Measurements from ENCODE around the gene C20orf96. TPM values are rescaled to one million over a fixed set of nuclear protein-coding genes. Genes with fewer than 3 reads are reported as not detected.
A peak's percentile ranks its signal among the peaks of the same experiment; 100 is the strongest.
"Not testable (repeated sequence)": the region's sequence is repeated elsewhere in the genome, so short reads cannot be mapped to it uniquely, and the experiment has no call there.

Gene C20orf96
- total RNA-seq (2021; ENCODE audit: unreplicated experiment) (20.5 TPM), Bru-seq, nascent RNA (percentile 66 among the genes with signal in this experiment), BruChase-seq, experiment 1, labeled RNA remaining after a 2-hour chase (percentile 72 among the genes with signal in this experiment), BruChase-seq, experiment 2, labeled RNA remaining after a 6-hour chase (percentile 76 among the genes with signal in this experiment)
- polyA plus RNA-seq (2012; ENCODE audit: insufficient read length): 22.6 TPM
- long read RNA-seq, partial matches to known transcripts: 6 of 23 reads
- long read RNA-seq, other reads (novel, unspliced or antisense): 14 of 23 reads

- no peaks in the 10 kb centered on the region for H3K9me3 ChIP-seq (ENCODE audit: control insufficient read depth, insufficient read depth, low read depth, low read length)
- DNase-seq (ENCODE audit: low read depth, low spot score) (peak; percentile 93), ATAC-seq (peak; percentile 95)
- CTCF ChIA-PET: no interaction called here
- no peaks in the 10 kb centered on the region for H3K27me3 ChIP-seq (ENCODE audit: control insufficient read depth, insufficient read depth, low read length)
- TF ChIP-seq, protein P1, sequence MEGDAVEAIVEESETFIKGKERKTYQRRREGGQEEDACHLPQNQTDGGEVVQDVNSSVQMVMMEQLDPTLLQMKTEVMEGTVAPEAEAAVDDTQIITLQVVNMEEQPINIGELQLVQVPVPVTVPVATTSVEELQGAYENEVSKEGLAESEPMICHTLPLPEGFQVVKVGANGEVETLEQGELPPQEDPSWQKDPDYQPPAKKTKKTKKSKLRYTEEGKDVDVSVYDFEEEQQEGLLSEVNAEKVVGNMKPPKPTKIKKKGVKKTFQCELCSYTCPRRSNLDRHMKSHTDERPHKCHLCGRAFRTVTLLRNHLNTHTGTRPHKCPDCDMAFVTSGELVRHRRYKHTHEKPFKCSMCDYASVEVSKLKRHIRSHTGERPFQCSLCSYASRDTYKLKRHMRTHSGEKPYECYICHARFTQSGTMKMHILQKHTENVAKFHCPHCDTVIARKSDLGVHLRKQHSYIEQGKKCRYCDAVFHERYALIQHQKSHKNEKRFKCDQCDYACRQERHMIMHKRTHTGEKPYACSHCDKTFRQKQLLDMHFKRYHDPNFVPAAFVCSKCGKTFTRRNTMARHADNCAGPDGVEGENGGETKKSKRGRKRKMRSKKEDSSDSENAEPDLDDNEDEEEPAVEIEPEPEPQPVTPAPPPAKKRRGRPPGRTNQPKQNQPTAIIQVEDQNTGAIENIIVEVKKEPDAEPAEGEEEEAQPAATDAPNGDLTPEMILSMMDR (IDR thresholded peaks at IDR 0.05): no peak
- TF ChIP-seq REST (IDR thresholded peaks at IDR 0.05; ENCODE audit: insufficient read depth in 1 of 2, low read depth in 2 of 2, low read length in 1 of 2) (no peak), TCF7L2 (IDR thresholded peaks at IDR 0.05; ENCODE audit: low read depth, low read length) (peak; percentile 47; the same call in 1 of the 2 replicates), POLR2AphosphoS5 (IDR thresholded peaks at IDR 0.05; ENCODE audit: low read depth, low read length) (peak; percentile 58; the same call in 1 of the 2 replicates), SIN3A (IDR thresholded peaks at IDR 0.05; ENCODE audit: borderline replicate concordance, insufficient read depth, low read depth, low read length) (peak; percentile 99)
- peak within 1 kb of the TSS; percentile 93 for H3K27ac ChIP-seq (ENCODE audit: low read length)
- H3K4me3 ChIP-seq (ENCODE audit: low read depth in 2 of 2, low read length in 2 of 2): peak within 1 kb of the TSS; percentile 85 to 96
- in situ Hi-C loops (cut with HindIII; ENCODE audit: low pct_unique_long_range_greater_than_20kb, low sequenced_read_pairs): no loop called here
- intact Hi-C loops (cut with micrococcal nuclease; ENCODE audit: unreplicated experiment): no loop called here
- no peaks in the 10 kb centered on the region; the same call in 1 of the 2 replicates for H3K36me3 ChIP-seq (ENCODE audit: control insufficient read depth, insufficient read depth, low read length)
- H3K4me1 ChIP-seq (ENCODE audit: control insufficient read depth, insufficient read depth, low read length): peaks cover 12% of the 10 kb centered on the region
- BruUV-seq (replicated peaks): no TSS peak
- POLR2A ChIA-PET: no interaction called here
Measured at GRCh38 chr20:290084-290831, at the start of gene C20orf96. C20orf96 (minus strand) TSS chr20:290750; CDS start chr20:290610, 140 bp downstream.

GRCh38 chr20:336040-336439, 45.5 kb upstream of the C20orf96 start:
- H3K9me3 ChIP-seq (ENCODE audit: control insufficient read depth, insufficient read depth, low read depth, low read length); H3K4me1 ChIP-seq (ENCODE audit: control insufficient read depth, insufficient read depth, low read length); intact Hi-C loops (cut with micrococcal nuclease; ENCODE audit: unreplicated experiment); H3K36me3 ChIP-seq (ENCODE audit: control insufficient read depth, insufficient read depth, low read length); DNase-seq (ENCODE audit: low read depth, low spot score); H3K4me3 ChIP-seq (ENCODE audit: low read depth in 2 of 2, low read length in 2 of 2); ATAC-seq; H3K27me3 ChIP-seq (ENCODE audit: control insufficient read depth, insufficient read depth, low read length); BruUV-seq (replicated peaks); CTCF ChIA-PET; POLR2A ChIA-PET; H3K27ac ChIP-seq (ENCODE audit: low read length); in situ Hi-C loops (cut with HindIII; ENCODE audit: low pct_unique_long_range_greater_than_20kb, low sequenced_read_pairs): not testable (repeated sequence)

DNA sequence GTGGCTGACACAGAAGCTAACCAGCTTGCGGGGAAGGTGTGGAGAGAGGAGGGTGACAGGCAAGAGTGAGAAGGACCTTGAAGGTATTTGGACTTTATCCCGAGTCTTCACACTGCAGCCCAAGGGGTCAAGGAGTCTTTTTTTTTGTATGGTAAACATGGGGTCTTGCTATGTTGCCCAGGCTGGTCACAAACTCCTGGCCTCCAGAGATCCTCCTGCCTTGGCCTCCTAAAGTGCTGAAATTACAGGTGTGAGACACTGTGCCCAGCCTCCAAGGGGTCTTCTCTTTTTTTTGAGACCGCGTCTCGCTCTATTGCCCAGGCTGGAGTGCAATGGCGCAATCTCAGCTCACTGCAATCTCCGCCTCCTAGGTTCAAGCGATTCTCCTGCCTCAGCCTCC, 44.0 kb upstream of the C20orf96 start:
- in situ Hi-C loops (cut with HindIII; ENCODE audit: low pct_unique_long_range_greater_than_20kb, low sequenced_read_pairs): no loop called here
- no peak for ATAC-seq
- intact Hi-C loops (cut with micrococcal nuclease; ENCODE audit: unreplicated experiment): no loop called here
- POLR2A ChIA-PET: no interaction called here
- no peaks in the 10 kb centered on the region for H3K27me3 ChIP-seq (ENCODE audit: control insufficient read depth, insufficient read depth, low read length)
- TF ChIP-seq TCF7L2 (IDR thresholded peaks at IDR 0.05; ENCODE audit: low read depth, low read length): no peak
- TF ChIP-seq, protein P1 (IDR thresholded peaks at IDR 0.05): no peak
- no peak for TF ChIP-seq SIN3A (IDR thresholded peaks at IDR 0.05; ENCODE audit: borderline replicate concordance, insufficient read depth, low read depth, low read length)
- no peak for TF ChIP-seq REST (IDR thresholded peaks at IDR 0.05; ENCODE audit: insufficient read depth in 1 of 2, low read depth in 2 of 2, low read length in 1 of 2)
- TF ChIP-seq POLR2AphosphoS5 (IDR thresholded peaks at IDR 0.05; ENCODE audit: low read depth, low read length): no peak
- H3K4me3 ChIP-seq (ENCODE audit: low read depth in 2 of 2, low read length in 2 of 2): no peak overlapping the region
- BruUV-seq (replicated peaks): no TSS peak
- no peaks in the 10 kb centered on the region for H3K9me3 ChIP-seq (ENCODE audit: control insufficient read depth, insufficient read depth, low read depth, low read length)
- CTCF ChIA-PET: no interaction called here
- H3K36me3 ChIP-seq (ENCODE audit: control insufficient read depth, insufficient read depth, low read length): no peaks in the 10 kb centered on the region
- H3K4me1 ChIP-seq (ENCODE audit: control insufficient read depth, insufficient read depth, low read length): peaks cover 10% of the 10 kb centered on the region
- no peak overlapping the region for H3K27ac ChIP-seq (ENCODE audit: low read length)
- no peak for DNase-seq (ENCODE audit: low read depth, low spot score)
